Peyer's patch (tissue), 4 donors: ENCODE results near the gene CWH43.

Source experiments
- CTCF ChIP-seq, 6 experiments: fragments of 450-650 bp in 4 of 6; fragments of 200-600 bp in 2 of 6; sonication (generic) in 1 of 6; IDR thresholded peaks; one replicate each; pipeline ENCODE4 v1.5.1; 2017 to 2019; ENCODE audit warnings: antibody characterized with exemption in 6 of 6, mild to moderate bottlenecking in 3 of 6, moderate library complexity in 1 of 6
- POLR2A ChIP-seq, 2 donors: fragments of 450-650 bp; IDR thresholded peaks; one replicate each; pipeline ENCODE4 v1.5.1; 2017; ENCODE audit warnings: antibody characterized with exemption in 2 of 2, mild to moderate bottlenecking in 2 of 2, moderate library complexity in 2 of 2

GRCh38 chr4:48954314-48954713 lies 31.8 kb upstream of the CWH43 start:
- TF ChIP-seq CTCF (IDR thresholded peaks at IDR 0.05): no peak
- TF ChIP-seq POLR2A (IDR thresholded peaks at IDR 0.05): no peak
